K562 (cell line): Measurements from ENCODE around the gene MRPL30. TPM values are rescaled to one million over a fixed set of nuclear protein-coding genes. Genes with fewer than 3 reads are reported as not detected.

Source experiments
- ATAC-seq: fragments of 200-7000 bp; cut with Tn5 transposase; 3 replicates; pipeline ENCODE4 v1.9.1; 2020; ENCODE audit warnings: moderate library complexity
- BruUV-seq: library from RNA; stranded (reverse); fragments of 400-500 nt; replicated peaks from 2 replicates; lab custom pipeline; 2021; lab: Mats Ljungman, UMichigan
- CTCF ChIA-PET: fragments of 300-600 bp; formaldehyde crosslinking; extraction: SDS; loops from one replicate; lab custom pipeline; 2021; ENCODE audit warnings: low intra/inter-chr PET ratio; lab: Yijun Ruan, JAX
- POLR2A ChIA-PET: fragments of 300-600, 350-650 bp; sonication (Branson Sonifier 250); formaldehyde crosslinking; extraction: SDS; loops from one replicate; lab custom pipeline; 2021; ENCODE audit warnings: antibody characterized with exemption, inconsistent platforms; lab: Yijun Ruan, JAX
- DNase-seq, 4 experiments: peaks; one replicate each; pipeline versions ENCODE4 v3.0.0 to v3.0.0-alpha.2; 2011 to 2018; ENCODE audit warnings: low spot score in 3 of 4, mixed read lengths in 3 of 4; ENCODE audit errors: extremely low read depth in 1 of 4
- FAIRE-seq: peaks from 2 replicates; lab custom pipeline; 2011; peaks lifted over from hg19 to GRCh38; lab: Jason Lieb, UNC
- H2AFZ ChIP-seq: 2 replicates; pipeline ENCODE4 v1.6.0; 2011; ENCODE audit warnings: low read depth, low read length, control low read depth, inconsistent platforms
- H3K27ac ChIP-seq: fragments of 200-600 bp; 3 replicates; pipeline ENCODE4 v1.8.0; 2011; ENCODE audit warnings: low read depth, mild to moderate bottlenecking, control low read depth, inconsistent platforms, low read length, moderate library complexity, mixed read lengths; ENCODE audit errors: extremely low read depth
- H3K27me3 ChIP-seq, 2 experiments: fragments of 300-600 bp in 1 of 2; 2 replicates in 1 of 2; 3 replicates in 1 of 2; pipeline versions ENCODE4 v1.6.0 to v1.8.0; 2011; ENCODE audit warnings: inconsistent platforms in 2 of 2, low read length in 2 of 2, mild to moderate bottlenecking in 1 of 2, mixed read lengths in 1 of 2, moderate library complexity in 1 of 2; ENCODE audit not compliant: control insufficient read depth in 2 of 2, insufficient read depth in 2 of 2
- H3K36me3 ChIP-seq: fragments of 300-600 bp; 3 replicates; pipeline ENCODE4 v1.8.0; 2011; ENCODE audit warnings: mild to moderate bottlenecking, low read length, inconsistent platforms; ENCODE audit not compliant: control insufficient read depth, insufficient read depth
- H3K4me1 ChIP-seq, 2 experiments: fragments of 200-600 bp in 1 of 2; replicated peaks in 1 of 2; 2 replicates in 1 of 2; 3 replicates in 1 of 2; pipeline versions ENCODE4 v1.5.1 to v1.8.0; 2011; ENCODE audit warnings: inconsistent platforms in 2 of 2, low read length in 2 of 2, mild to moderate bottlenecking in 1 of 2, mixed read lengths in 1 of 2, moderate library complexity in 1 of 2; ENCODE audit not compliant: control insufficient read depth in 2 of 2, insufficient read depth in 2 of 2
- H3K4me2 ChIP-seq: 2 replicates; pipeline ENCODE4 v1.6.1; 2011; ENCODE audit warnings: low read length, control low read depth, inconsistent platforms, mixed read lengths; ENCODE audit not compliant: insufficient read depth
- H3K4me3 ChIP-seq: fragments of 200-600 bp; sonication (generic), shearing (Covaris generic); 2 replicates; pipeline ENCODE4 v1.5.1; 2016; ENCODE audit warnings: control low read depth, inconsistent platforms
- H3K79me2 ChIP-seq: fragments of 200-600 bp; 3 replicates; pipeline ENCODE4 v1.8.0; 2011; ENCODE audit warnings: low read length, inconsistent platforms; ENCODE audit not compliant: control insufficient read depth, insufficient read depth
- H3K9ac ChIP-seq, 2 experiments: 2 replicates each; pipeline versions ENCODE4 v1.6.0 to v1.6.1; 2011; ENCODE audit warnings: low read depth in 2 of 2, low read length in 2 of 2, control low read depth in 1 of 2, inconsistent platforms in 1 of 2, mild to moderate bottlenecking in 1 of 2, mixed read lengths in 1 of 2; ENCODE audit not compliant: insufficient read depth in 1 of 2
- H3K9me1 ChIP-seq: one replicate; pipeline ENCODE4 v1.6.0; 2011; ENCODE audit warnings: inconsistent platforms, mild to moderate bottlenecking, low read length, moderate library complexity; ENCODE audit not compliant: control insufficient read depth, insufficient read depth
- H3K9me3 ChIP-seq: replicated peaks from 2 replicates; pipeline ENCODE4 v1.5.1; 2011; ENCODE audit warnings: low read depth, low read length, inconsistent platforms; ENCODE audit not compliant: control insufficient read depth, insufficient read depth
- H4K20me1 ChIP-seq: replicated peaks from 2 replicates; pipeline ENCODE4 v1.6.1; 2011; ENCODE audit warnings: low read length, inconsistent platforms, mixed read lengths; ENCODE audit not compliant: control insufficient read depth, insufficient read depth
- ETV5 ChIP-seq: sonication (generic); formaldehyde crosslinking; IDR thresholded peaks from 2 replicates; pipeline ENCODE4 v1.4.0; 2020; ENCODE audit warnings: low read depth, mild to moderate bottlenecking, missing genetic modification reagents
- GABPB1 ChIP-seq: sonication (generic); formaldehyde crosslinking; IDR thresholded peaks from 2 replicates; pipeline ENCODE4 v1.8.0; 2022; ENCODE audit warnings: mild to moderate bottlenecking, missing genetic modification reagents
- HOXB6 ChIP-seq: fragments of 250-450 bp; sonication (Bioruptor Pico); IDR thresholded peaks from 2 replicates; pipeline ENCODE4 v1.5.1; 2022; ENCODE audit warnings: mild to moderate bottlenecking, borderline replicate concordance
- NCOA1 ChIP-seq: fragments of 450-650 bp; IDR thresholded peaks from 2 replicates; pipeline ENCODE4 v1.6.1; 2016; ENCODE audit warnings: low read depth
- NR2F6 ChIP-seq: fragments of 450-650 bp; formaldehyde crosslinking; IDR thresholded peaks from 2 replicates; pipeline ENCODE4 v1.4.0; 2020; ENCODE audit warnings: mild to moderate bottlenecking
- POLR2A ChIP-seq: fragments of 450-650 bp; conservative IDR thresholded peaks from 2 replicates; pipeline ENCODE4 v1.6.1; 2016
- RBM15 ChIP-seq: fragments of 200-400 bp; formaldehyde crosslinking; IDR thresholded peaks from 2 replicates; pipeline ENCODE4 v1.6.1; 2018; ENCODE audit warnings: mild to moderate bottlenecking, low read length, moderate library complexity; ENCODE audit not compliant: insufficient read depth
- TFAM ChIP-seq: fragments of 250-450 bp; sonication (Bioruptor Pico); conservative IDR thresholded peaks from 2 replicates; pipeline ENCODE4 v1.5.0; 2021; ENCODE audit warnings: mild to moderate bottlenecking, moderate library complexity
- YY1 ChIP-seq, 3 experiments: IDR thresholded peaks; 2 replicates each; pipeline ENCODE4 v1.6.1; 2011; ENCODE audit warnings: low read length in 2 of 3, mild to moderate bottlenecking in 2 of 3, moderate library complexity in 2 of 3, borderline replicate concordance in 1 of 3, control low read depth in 1 of 3, low read depth in 1 of 3; ENCODE audit not compliant: insufficient read depth in 3 of 3, insufficient replicate concordance in 2 of 3, control insufficient read depth in 1 of 3, insufficient read length in 1 of 3; ENCODE audit errors: extremely low read depth in 1 of 3
- ZKSCAN1 ChIP-seq: fragments of 150-350 bp; IDR thresholded peaks from 2 replicates; pipeline ENCODE4 v1.6.1; 2016; ENCODE audit warnings: low read depth, low read length
- ZNF644 ChIP-seq: fragments of 200-800 bp; sonication (Bioruptor generic); IDR thresholded peaks from 2 replicates; pipeline ENCODE4 v1.6.1; 2016; ENCODE audit warnings: low read depth, missing genetic modification characterization, missing compliant biosample characterization
- ZNF75A ChIP-seq: fragments of 450-650 bp; formaldehyde crosslinking; IDR thresholded peaks from 2 replicates; pipeline ENCODE4 v1.4.0; 2020; ENCODE audit warnings: mild to moderate bottlenecking
- WGBS: fragments of 100-300 bp; shearing (Covaris generic); methylation state at CpG from one replicate; pipeline ENCODE4 v1.1.6; 2016; ENCODE audit warnings: low coverage, mixed read lengths; ENCODE audit not compliant: insufficient coverage; ENCODE audit errors: missing lambda C conversion rate; 5-methylcytosine and 5-hydroxymethylcytosine counted together
- in situ Hi-C: fragments of 300-500 bp; cut with MboI; formaldehyde crosslinking; loops from 4 replicates; pipeline ENCODE4 v1.15.0; 2018; ENCODE audit warnings: inconsistent platforms, mixed read lengths
- intact Hi-C: fragments of 100-400 bp; cut with micrococcal nuclease; formaldehyde crosslinking; loops from 2 replicates; pipeline ENCODE4 v1.14.2; 2022
- polyA plus RNA-seq, 8 experiments: library from polyadenylated mRNA; depleted of rRNA in 4 of 8; stranded (reverse) in 5 of 8; unstranded in 3 of 8; fragments of >200 nt; fragmentation: Nextera tagmentation in 2 of 8; fragmentation: Illumina TruSeq in 1 of 8; extraction: Ambion mirVana in 2 of 8; extraction: Trizol in 1 of 8; gene quantifications; 2 replicates each; pipeline versions ENCODE4 v1.2.1 to v1.2.3, GENCODE V29; 2011 to 2014; ENCODE audit warnings: inconsistent platforms in 1 of 8, missing spikeins in 1 of 8
- total RNA-seq, 7 experiments: library from RNA; depleted of rRNA in 6 of 7; stranded (reverse); fragments of >200 nt in 6 of 7; fragmentation: Illumina TruSeq in 2 of 7; extraction: Trizol in 2 of 7; gene quantifications; 2 replicates each; pipeline versions ENCODE4 v1.2.1 to v1.2.3, GENCODE V29; 2011 to 2021; ENCODE audit warnings: low replicate concordance in 1 of 7
- TF ChIP-seq, protein P1 (sequence below): sonication (generic); formaldehyde crosslinking; IDR thresholded peaks from 2 replicates; pipeline ENCODE4 v1.8.0; 2022; ENCODE audit warnings: mild to moderate bottlenecking, missing genetic modification reagents
- TF ChIP-seq, protein P2 (sequence below): fragments of 250-450 bp; sonication (Bioruptor Pico); IDR thresholded peaks from 2 replicates; pipeline ENCODE4 v1.9.0; 2021; ENCODE audit warnings: mild to moderate bottlenecking, inconsistent platforms
- TF ChIP-seq, protein P3 (sequence below): fragments of 450-650 bp; IDR thresholded peaks from 2 replicates; pipeline ENCODE4 v1.6.1; 2016; ENCODE audit warnings: antibody characterized with exemption
- TF ChIP-seq, protein P4 (sequence below): fragments of 450-650 bp; formaldehyde crosslinking; IDR thresholded peaks from 2 replicates; pipeline ENCODE4 v1.4.0; 2020; ENCODE audit warnings: mild to moderate bottlenecking, moderate library complexity

Gene MRPL30
- total and polyA plus RNA-seq, 9 of the 15 experiments (the other 6 are each of a cell fraction or from before 2014, with no cell fraction given), result 63.3 to 130 (median 87.0) TPM

DNA sequence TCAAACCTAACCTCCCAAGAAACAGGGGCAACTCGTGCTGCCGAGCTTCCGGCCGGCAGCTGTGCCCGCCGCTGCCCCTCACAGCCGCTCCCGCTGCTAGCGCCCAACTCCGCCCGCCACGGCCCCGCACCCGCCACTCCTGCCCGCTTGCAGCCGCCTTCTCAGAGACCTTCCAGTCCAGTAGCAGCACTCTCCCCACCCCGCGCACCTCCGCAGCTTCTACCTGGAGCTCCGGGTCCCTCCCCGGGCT, 40.2 kb upstream of the MRPL30 start:
- 2% methylated on average over 16 of the region's 21 CpGs for WGBS
- POLR2A ChIA-PET, result interaction anchor here (1.7 kb wide), 1 partner anchor 15 kb away, joined by 8 read pairs; the partner anchor contains the start of genes LIPT1 and TSGA10
- peak overlapping the region; percentile 42 to 93; a peak in 3 of 4 replicates for H3K9ac ChIP-seq
- H2AFZ ChIP-seq, result peak overlapping the region; percentile 100
- FAIRE-seq, result no peak
- no peak for DNase-seq
- peak overlapping the region; percentile 99 for H3K4me3 ChIP-seq
- H3K36me3 ChIP-seq, result no peaks in the 10 kb centered on the region
- no peaks in the 10 kb centered on the region for H4K20me1 ChIP-seq
- H3K4me1 ChIP-seq, result peaks cover 0 to 17% of the 10 kb centered on the region in 2 experiments; a peak in 2 of 5 replicates
- no TSS peak for BruUV-seq
- no peaks in the 10 kb centered on the region for H3K9me1 ChIP-seq
- no peak overlapping the region for H3K27ac ChIP-seq
- no peaks in the 10 kb centered on the region for H3K9me3 ChIP-seq
- no peaks in the 10 kb centered on the region for H3K79me2 ChIP-seq
- intact Hi-C loops, result no loop called here
- in situ Hi-C loops, result no loop called here
- H3K27me3 ChIP-seq, result no peaks in the 10 kb centered on the region
- H3K4me2 ChIP-seq, result peak overlapping the region; percentile 99
- CTCF ChIA-PET, result no interaction called here
- no peak for ATAC-seq
- TF ChIP-seq, protein P1, sequence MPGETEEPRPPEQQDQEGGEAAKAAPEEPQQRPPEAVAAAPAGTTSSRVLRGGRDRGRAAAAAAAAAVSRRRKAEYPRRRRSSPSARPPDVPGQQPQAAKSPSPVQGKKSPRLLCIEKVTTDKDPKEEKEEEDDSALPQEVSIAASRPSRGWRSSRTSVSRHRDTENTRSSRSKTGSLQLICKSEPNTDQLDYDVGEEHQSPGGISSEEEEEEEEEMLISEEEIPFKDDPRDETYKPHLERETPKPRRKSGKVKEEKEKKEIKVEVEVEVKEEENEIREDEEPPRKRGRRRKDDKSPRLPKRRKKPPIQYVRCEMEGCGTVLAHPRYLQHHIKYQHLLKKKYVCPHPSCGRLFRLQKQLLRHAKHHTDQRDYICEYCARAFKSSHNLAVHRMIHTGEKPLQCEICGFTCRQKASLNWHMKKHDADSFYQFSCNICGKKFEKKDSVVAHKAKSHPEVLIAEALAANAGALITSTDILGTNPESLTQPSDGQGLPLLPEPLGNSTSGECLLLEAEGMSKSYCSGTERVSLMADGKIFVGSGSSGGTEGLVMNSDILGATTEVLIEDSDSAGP (CRISPR knock-in tag), result no peak
- TF ChIP-seq HOXB6 (CRISPR knock-in tag), result no peak
- no peak for TF ChIP-seq TFAM (CRISPR knock-in tag)
- no peak for TF ChIP-seq RBM15
- TF ChIP-seq, protein P2, sequence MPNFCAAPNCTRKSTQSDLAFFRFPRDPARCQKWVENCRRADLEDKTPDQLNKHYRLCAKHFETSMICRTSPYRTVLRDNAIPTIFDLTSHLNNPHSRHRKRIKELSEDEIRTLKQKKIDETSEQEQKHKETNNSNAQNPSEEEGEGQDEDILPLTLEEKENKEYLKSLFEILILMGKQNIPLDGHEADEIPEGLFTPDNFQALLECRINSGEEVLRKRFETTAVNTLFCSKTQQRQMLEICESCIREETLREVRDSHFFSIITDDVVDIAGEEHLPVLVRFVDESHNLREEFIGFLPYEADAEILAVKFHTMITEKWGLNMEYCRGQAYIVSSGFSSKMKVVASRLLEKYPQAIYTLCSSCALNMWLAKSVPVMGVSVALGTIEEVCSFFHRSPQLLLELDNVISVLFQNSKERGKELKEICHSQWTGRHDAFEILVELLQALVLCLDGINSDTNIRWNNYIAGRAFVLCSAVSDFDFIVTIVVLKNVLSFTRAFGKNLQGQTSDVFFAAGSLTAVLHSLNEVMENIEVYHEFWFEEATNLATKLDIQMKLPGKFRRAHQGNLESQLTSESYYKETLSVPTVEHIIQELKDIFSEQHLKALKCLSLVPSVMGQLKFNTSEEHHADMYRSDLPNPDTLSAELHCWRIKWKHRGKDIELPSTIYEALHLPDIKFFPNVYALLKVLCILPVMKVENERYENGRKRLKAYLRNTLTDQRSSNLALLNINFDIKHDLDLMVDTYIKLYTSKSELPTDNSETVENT (CRISPR knock-in tag), result no peak
- no peak for TF ChIP-seq NR2F6
- peak in 1 of 3 experiments; percentile 16 for TF ChIP-seq YY1 (IDR thresholded peaks at IDR 0.05; ENCODE audit: borderline replicate concordance in 1 of 3, control insufficient read depth in 1 of 3, extremely low read depth in 1 of 3, insufficient read depth in 3 of 3, insufficient read length in 1 of 3, insufficient replicate concordance in 2 of 3, low read depth in 1 of 3, low read length in 2 of 3)
- TF ChIP-seq POLR2A, result no peak
- no peak for TF ChIP-seq NCOA1
- TF ChIP-seq ZNF75A (CRISPR knock-in tag), result no peak
- TF ChIP-seq GABPB1 (CRISPR knock-in tag), result 0 out of 2 replicates have a peak, but pooled peaks have one; percentile 17
- TF ChIP-seq, protein P3, sequence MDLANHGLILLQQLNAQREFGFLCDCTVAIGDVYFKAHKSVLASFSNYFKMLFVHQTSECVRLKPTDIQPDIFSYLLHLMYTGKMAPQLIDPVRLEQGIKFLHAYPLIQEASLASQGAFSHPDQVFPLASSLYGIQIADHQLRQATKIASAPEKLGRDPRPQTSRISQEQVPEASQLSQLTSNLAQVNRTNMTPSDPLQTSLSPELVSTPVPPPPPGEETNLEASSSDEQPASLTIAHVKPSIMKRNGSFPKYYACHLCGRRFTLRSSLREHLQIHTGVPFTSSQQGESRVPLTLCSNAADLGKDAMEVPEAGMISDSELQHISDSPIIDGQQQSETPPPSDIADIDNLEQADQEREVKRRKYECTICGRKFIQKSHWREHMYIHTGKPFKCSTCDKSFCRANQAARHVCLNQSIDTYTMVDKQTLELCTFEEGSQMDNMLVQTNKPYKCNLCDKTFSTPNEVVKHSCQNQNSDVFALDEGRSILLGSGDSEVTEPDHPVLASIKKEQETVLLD, result no peak
- 0 out of 2 replicates have a peak, but pooled peaks have one; percentile 6 for TF ChIP-seq ETV5 (CRISPR knock-in tag)
- TF ChIP-seq ZKSCAN1, result no peak
- TF ChIP-seq, protein P4, sequence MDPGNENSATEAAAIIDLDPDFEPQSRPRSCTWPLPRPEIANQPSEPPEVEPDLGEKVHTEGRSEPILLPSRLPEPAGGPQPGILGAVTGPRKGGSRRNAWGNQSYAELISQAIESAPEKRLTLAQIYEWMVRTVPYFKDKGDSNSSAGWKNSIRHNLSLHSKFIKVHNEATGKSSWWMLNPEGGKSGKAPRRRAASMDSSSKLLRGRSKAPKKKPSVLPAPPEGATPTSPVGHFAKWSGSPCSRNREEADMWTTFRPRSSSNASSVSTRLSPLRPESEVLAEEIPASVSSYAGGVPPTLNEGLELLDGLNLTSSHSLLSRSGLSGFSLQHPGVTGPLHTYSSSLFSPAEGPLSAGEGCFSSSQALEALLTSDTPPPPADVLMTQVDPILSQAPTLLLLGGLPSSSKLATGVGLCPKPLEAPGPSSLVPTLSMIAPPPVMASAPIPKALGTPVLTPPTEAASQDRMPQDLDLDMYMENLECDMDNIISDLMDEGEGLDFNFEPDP (CRISPR knock-in tag), result no peak
- TF ChIP-seq ZNF644, result no peak
